HL-60 (cell line): ENCODE measurements around the gene ZP2.
"Not testable (repeated sequence)": the region's sequence is repeated elsewhere in the genome, so short reads cannot be mapped to it uniquely, and the experiment has no call there.

ENCODE experiments used
- DNase-seq, 2 experiments: peaks; one replicate each; pipeline ENCODE4 v3.0.0-alpha.2; 2010 to 2020; ENCODE audit warnings: low read depth in 1 of 2, low spot score in 1 of 2
- H3K27ac ChIP-seq: fragments of 250-450 bp; sonication (Bioruptor Pico); replicated peaks from 2 replicates; pipeline ENCODE4 v1.5.1; 2020; ENCODE audit warnings: mild to moderate bottlenecking, moderate library complexity
- H3K27me3 ChIP-seq: fragments of 250-450 bp; sonication (Bioruptor Pico); 2 replicates; pipeline ENCODE4 v1.5.1; 2021; ENCODE audit warnings: mild to moderate bottlenecking, moderate library complexity; ENCODE audit not compliant: insufficient read depth, poor library complexity, severe bottlenecking
- H3K4me3 ChIP-seq: replicated peaks from 2 replicates; pipeline ENCODE4 v1.5.1; 2011; ENCODE audit warnings: mild to moderate bottlenecking, control low read depth, low read length; ENCODE audit not compliant: insufficient read depth
- GABPA ChIP-seq: IDR thresholded peaks from 2 replicates; pipeline ENCODE4 v1.6.1; 2012; ENCODE audit warnings: low read depth
- POLR2AphosphoS5 ChIP-seq: IDR thresholded peaks from 2 replicates; pipeline ENCODE4 v1.6.1; 2012; ENCODE audit warnings: low read depth
- SPI1 ChIP-seq: IDR thresholded peaks from 2 replicates; pipeline ENCODE4 v1.6.1; 2012; ENCODE audit warnings: low read depth, mild to moderate bottlenecking, borderline replicate concordance
- TF ChIP-seq, protein P1 (sequence below): IDR thresholded peaks from 2 replicates; pipeline ENCODE4 v1.6.1; 2012; ENCODE audit warnings: low read depth; ENCODE audit not compliant: insufficient replicate concordance
- TF ChIP-seq, protein P2 (sequence below): IDR thresholded peaks from one replicate; pipeline ENCODE4 v1.5.1; 2011; ENCODE audit warnings: low read length, control low read depth, inconsistent platforms; ENCODE audit not compliant: insufficient read depth

ZP2 gene

DNA sequence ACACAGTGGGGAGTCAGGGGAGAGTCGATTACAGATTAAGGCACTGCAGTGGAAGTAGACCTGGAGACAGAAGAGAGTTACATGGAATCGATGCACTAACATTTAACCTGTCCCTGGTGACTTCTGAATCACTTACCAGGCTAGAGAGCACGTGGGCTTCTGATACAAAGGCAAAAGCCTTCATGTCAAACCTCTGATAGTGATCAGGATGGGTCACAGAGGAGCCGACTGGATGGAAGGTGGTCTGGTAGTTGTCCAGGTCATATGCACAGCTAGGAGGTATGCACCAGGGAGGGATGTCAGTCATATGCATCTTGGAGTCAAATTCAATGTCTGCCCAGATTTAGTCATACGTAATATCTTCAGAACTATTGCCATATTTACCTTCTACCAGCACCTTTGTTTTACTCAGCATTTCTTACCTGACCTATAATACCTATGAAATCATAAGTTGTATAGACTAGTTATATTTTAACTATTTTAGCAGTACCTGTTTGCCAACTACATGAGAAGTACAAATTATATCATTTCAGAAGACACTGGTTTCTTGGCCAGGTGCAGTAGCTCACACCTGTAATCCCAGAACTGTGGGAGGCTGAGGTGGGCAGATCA is 11.7 kb downstream of the ZP2 start:
- Histone ChIP-seq H3K27me3 (no peaks in the 10 kb centered on the region), H3K27ac (no peak overlapping the region), H3K4me3 (no peak overlapping the region)
- no peak for DNase-seq
- TF ChIP-seq, protein P1, sequence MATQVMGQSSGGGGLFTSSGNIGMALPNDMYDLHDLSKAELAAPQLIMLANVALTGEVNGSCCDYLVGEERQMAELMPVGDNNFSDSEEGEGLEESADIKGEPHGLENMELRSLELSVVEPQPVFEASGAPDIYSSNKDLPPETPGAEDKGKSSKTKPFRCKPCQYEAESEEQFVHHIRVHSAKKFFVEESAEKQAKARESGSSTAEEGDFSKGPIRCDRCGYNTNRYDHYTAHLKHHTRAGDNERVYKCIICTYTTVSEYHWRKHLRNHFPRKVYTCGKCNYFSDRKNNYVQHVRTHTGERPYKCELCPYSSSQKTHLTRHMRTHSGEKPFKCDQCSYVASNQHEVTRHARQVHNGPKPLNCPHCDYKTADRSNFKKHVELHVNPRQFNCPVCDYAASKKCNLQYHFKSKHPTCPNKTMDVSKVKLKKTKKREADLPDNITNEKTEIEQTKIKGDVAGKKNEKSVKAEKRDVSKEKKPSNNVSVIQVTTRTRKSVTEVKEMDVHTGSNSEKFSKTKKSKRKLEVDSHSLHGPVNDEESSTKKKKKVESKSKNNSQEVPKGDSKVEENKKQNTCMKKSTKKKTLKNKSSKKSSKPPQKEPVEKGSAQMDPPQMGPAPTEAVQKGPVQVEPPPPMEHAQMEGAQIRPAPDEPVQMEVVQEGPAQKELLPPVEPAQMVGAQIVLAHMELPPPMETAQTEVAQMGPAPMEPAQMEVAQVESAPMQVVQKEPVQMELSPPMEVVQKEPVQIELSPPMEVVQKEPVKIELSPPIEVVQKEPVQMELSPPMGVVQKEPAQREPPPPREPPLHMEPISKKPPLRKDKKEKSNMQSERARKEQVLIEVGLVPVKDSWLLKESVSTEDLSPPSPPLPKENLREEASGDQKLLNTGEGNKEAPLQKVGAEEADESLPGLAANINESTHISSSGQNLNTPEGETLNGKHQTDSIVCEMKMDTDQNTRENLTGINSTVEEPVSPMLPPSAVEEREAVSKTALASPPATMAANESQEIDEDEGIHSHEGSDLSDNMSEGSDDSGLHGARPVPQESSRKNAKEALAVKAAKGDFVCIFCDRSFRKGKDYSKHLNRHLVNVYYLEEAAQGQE: no peak
- no peak for TF ChIP-seq POLR2AphosphoS5
- no peak for TF ChIP-seq GABPA
- TF ChIP-seq SPI1: no peak
- TF ChIP-seq, protein P2, sequence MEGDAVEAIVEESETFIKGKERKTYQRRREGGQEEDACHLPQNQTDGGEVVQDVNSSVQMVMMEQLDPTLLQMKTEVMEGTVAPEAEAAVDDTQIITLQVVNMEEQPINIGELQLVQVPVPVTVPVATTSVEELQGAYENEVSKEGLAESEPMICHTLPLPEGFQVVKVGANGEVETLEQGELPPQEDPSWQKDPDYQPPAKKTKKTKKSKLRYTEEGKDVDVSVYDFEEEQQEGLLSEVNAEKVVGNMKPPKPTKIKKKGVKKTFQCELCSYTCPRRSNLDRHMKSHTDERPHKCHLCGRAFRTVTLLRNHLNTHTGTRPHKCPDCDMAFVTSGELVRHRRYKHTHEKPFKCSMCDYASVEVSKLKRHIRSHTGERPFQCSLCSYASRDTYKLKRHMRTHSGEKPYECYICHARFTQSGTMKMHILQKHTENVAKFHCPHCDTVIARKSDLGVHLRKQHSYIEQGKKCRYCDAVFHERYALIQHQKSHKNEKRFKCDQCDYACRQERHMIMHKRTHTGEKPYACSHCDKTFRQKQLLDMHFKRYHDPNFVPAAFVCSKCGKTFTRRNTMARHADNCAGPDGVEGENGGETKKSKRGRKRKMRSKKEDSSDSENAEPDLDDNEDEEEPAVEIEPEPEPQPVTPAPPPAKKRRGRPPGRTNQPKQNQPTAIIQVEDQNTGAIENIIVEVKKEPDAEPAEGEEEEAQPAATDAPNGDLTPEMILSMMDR: no peak

DNA sequence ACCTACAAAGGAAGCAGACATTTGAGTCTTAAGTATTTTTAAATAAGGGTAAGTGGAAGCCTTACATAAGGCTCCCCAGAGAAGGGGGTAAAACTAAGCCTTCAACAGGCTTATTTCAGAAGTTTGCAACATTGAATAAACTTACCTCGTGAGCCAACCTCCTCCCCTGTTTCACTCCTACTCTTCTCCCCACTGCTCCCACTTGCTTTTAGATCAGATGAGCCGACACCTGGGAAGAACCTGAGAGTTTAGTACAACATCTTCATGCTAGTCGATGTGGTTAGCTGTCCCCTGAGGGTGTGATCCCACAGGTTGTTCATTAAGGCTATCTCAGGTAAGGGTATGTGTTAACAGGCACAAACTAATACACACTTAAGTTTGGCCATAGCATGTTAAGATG is 13.8 kb downstream of the ZP2 start:
- TF ChIP-seq, protein P1: no peak
- no peak for TF ChIP-seq POLR2AphosphoS5
- no peak for TF ChIP-seq GABPA
- TF ChIP-seq, protein P2: no peak
- TF ChIP-seq SPI1: no peak
- DNase-seq: no peak
- H3K27me3 ChIP-seq: no peaks in the 10 kb centered on the region
- H3K4me3 ChIP-seq: no peak overlapping the region
- no peak overlapping the region for H3K27ac ChIP-seq

DNA sequence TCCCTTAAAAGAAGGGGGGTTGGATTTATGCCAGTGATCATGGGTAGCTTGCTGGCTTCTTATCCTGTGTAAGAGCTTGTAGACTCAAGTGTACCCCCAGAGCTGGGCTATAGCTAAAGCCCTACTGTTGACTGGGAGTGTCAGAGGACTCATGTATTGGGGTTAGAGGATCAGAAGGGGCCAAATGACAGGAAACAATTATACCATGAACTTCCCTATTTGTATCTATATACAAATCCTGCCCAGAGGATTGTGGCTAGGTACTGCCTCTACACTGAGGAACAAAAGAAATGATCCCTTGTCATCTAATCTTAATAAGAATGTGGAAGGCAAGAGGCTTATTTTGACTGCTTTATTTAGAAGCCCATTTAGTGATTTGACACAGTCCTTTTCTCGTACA is 14.3 kb downstream of the ZP2 start:
- no peak overlapping the region for H3K27ac ChIP-seq
- DNase-seq: peak in 1 of 2 experiments; percentile 17
- no peak for TF ChIP-seq SPI1
- no peak for TF ChIP-seq POLR2AphosphoS5
- TF ChIP-seq GABPA: no peak
- TF ChIP-seq, protein P1: no peak
- TF ChIP-seq, protein P2: no peak
- H3K27me3 ChIP-seq: no peaks in the 10 kb centered on the region
- H3K4me3 ChIP-seq: no peak overlapping the region

DNA sequence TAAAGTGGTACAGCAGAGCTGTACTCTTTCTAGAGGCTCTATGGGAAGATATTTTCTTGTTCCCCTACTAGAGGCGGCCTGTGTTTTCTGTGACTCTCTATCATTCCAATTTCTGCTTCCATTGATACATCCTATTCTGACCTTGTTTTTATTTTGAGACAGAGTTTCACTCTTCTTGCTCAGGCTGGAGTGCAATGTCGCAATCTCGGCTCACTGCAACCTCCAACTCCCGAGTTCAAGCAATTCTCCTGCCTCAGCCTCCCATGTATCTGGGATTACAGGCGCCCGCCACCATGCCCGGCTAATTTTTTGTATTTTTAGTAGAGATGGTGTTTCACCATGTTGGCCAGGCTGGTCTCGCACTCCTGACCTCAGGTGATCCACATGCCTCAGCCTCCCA is 16.0 kb downstream of the ZP2 start:
- not testable (repeated sequence) for H3K4me3 ChIP-seq, H3K27me3 ChIP-seq, DNase-seq, H3K27ac ChIP-seq
